AG10803 (cell line): ENCODE results near the gene HBG2.
"Not testable (repeated sequence)": the region's sequence is repeated elsewhere in the genome, so short reads cannot be mapped to it uniquely, and the experiment has no call there.

Experiments
- DNase-seq: peaks from one replicate; pipeline ENCODE4 v3.0.0; 2010; ENCODE audit warnings: low read depth
- H3K4me3 ChIP-seq: 2 replicates; pipeline ENCODE4 v1.5.1; 2011; ENCODE audit warnings: mild to moderate bottlenecking, low read length, control low read depth
- CTCF ChIP-seq: conservative IDR thresholded peaks from 2 replicates; pipeline ENCODE4 v1.5.1; 2011; ENCODE audit warnings: mild to moderate bottlenecking, low read length, control low read depth, inconsistent platforms

Gene HBG2

GRCh38 chr11:5257296-5257695, 2.7 kb upstream of the HBG2 start:
- TF ChIP-seq CTCF: no peak
- no peak overlapping the region for H3K4me3 ChIP-seq
- DNase-seq: no peak

- DNase-seq, H3K4me3 ChIP-seq: not testable (repeated sequence)
Measured at GRCh38 chr11:5254023-5254422, 558 bp downstream of the HBG2 start.

GRCh38 chr11:5253440-5253839, 1.1 kb downstream of the HBG2 start:
- not testable (repeated sequence) for DNase-seq, H3K4me3 ChIP-seq

GRCh38 chr11:5252919-5253265, 1.7 kb downstream of the HBG2 start:
- no peak for TF ChIP-seq CTCF
- no peak for DNase-seq
- no peak overlapping the region for H3K4me3 ChIP-seq

- no peak overlapping the region for H3K4me3 ChIP-seq
- TF ChIP-seq CTCF: no peak
- DNase-seq: no peak
Measured at GRCh38 chr11:5252192-5252918, 2.2 kb downstream of the HBG2 start.

GRCh38 chr11:5251746-5252145, 2.8 kb downstream of the HBG2 start:
- H3K4me3 ChIP-seq: no peak overlapping the region
- DNase-seq: no peak
- no peak for TF ChIP-seq CTCF

GRCh38 chr11:5250543-5251204, 3.9 kb downstream of the HBG2 start:
- no peak overlapping the region for H3K4me3 ChIP-seq
- DNase-seq: no peak
- no peak for TF ChIP-seq CTCF

- DNase-seq, H3K4me3 ChIP-seq: not testable (repeated sequence)
Measured at GRCh38 chr11:5249807-5250396, 4.7 kb downstream of the HBG2 start, which contains the start of gene HBG1. TSS of gene HBG1 (minus strand) at chr11:5249857. CDS start at chr11:5249804, 53 bp downstream.

GRCh38 chr11:5248498-5248897, 6.1 kb downstream of the HBG2 start:
- not testable (repeated sequence) for H3K4me3 ChIP-seq, DNase-seq
